Measurements from ENCODE around the gene S100P. TPM values are rescaled to one million over a fixed set of nuclear protein-coding genes. Genes with fewer than 3 reads are reported as not detected.

S100P gene
- total RNA-seq: not detected in 2 replicates

DNA sequence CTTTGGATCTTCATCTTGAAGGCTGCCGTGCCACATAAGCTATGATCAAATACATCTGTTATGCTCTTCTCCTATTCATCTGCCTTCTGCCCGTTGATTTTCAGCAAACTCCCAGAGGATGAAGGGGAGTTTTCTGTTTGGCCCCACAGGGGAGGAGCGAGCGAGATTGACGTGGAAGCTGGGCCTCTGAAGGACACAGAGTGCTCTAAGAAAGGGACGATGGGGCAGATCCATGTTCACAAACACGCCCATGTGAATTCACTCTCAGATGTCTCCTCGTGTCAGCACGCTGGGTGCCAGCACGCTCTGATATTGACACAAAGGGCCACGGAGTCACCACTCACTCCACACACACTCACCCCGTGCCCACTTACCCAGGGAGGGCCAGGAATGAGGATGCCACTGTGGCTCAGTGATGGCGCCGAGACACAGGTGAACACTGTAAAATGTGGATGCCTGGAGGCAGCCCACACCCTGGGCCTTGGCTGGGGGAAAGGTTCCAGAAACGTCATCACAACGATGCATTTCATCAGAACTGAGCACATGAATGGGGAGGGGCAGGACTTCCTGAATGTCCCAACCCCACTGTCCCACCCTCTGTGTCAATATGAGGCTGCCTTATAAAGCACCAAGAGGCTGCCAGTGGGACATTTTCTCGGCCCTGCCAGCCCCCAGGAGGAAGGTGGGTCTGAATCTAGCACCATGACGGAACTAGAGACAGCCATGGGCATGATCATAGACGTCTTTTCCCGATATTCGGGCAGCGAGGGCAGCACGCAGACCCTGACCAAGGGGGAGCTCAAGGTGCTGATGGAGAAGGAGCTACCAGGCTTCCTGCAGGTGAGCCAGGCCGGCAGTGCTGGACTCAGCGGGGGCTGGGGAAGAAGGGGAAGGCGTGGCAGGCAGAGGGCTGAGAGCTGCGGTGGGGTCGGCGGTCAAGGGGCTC is at the start of gene S100P:
TSS of gene S100P (plus strand) at position 648 of the 946 bp plus-strand sequence. CDS start at position 703, 55 bp downstream.

DNA sequence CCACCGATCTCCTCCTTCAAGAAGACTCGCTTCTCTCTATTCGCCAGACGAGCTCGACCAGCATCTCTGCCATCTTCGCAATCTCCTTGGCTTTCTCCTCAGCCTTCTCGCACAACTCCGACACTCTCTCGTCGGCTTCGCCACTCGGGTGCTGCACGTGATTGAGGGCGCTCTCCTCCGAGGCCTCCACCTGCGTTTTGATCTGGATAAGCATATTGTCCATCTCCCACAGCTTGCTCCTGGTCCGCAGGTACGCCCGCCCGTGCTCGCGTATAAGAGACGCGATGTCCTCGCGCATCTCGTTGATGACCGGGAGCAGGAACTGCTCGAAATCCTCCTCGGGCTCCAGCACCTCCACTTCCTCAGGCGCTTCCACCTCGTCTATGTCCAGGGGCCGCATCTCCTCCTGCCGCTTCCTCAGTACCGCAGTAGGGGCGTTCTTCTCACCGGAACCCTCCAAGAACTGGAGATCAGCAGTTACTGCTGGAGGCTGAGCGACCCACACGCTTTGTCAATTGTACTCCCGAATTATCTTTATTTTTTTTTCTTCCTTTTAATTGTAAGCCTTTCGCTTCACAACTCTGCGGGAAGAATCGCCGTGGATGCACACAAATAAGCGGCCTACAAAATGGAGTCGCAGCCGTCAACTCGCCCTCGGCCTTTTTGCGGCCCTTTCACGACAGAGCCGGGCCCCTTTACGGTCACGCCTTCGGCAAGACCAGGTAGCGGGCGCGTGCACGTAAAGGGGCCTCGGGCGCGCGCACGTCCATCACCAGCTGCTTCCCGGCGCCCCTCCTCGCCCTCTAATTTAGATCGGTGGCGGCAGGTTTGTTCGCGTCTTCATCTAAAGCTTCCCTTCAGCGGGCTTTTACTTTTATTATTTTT is 15.8 kb downstream of the S100P start, which contains the start of gene MRFAP1L1:
TSS of gene MRFAP1L1 (minus strand) at position 636 of the 885 bp plus-strand sequence. CDS start at position 400, 236 bp downstream.

DNA sequence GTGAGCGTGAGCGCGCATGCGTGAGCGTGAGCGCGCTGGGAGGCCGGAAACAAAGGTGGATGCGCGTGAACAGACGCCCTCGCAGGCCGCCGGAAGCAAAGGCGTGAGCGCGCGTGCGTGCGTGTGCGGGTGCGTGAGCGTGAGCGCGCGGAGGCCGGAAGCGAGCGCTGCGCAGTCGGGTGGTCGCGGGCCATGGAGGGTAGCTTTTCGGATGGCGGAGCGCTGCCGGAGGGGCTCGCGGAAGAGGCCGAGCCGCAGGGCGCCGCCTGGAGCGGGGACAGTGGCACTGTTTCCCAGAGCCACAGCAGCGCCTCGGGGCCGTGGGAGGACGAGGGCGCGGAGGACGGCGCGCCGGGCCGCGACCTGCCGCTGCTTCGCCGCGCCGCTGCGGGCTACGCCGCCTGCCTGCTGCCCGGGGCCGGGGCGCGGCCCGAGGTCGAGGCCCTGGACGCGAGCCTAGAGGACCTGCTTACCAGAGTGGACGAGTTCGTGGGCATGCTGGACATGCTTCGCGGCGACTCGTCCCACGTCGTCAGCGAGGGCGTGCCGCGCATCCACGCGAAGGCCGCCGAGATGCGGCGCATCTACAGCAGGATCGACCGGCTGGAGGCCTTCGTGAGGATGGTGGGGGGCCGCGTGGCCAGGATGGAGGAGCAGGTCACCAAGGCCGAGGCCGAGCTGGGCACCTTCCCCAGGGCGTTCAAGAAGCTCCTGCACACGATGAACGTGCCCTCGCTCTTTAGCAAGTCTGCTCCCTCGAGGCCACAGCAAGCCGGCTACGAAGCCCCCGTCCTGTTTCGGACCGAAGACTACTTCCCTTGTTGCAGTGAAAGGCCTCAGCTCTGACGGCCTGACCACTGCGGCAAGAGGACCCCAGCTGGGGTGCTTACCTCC is 22.6 kb downstream of the S100P start, which contains the start of gene BLOC1S4:
TSS of gene BLOC1S4 (plus strand) at position 157 of the 894 bp plus-strand sequence. CDS start at position 193, 36 bp downstream.

Other genes starting within 250 kb of the S100P start
- 1.3 and 1.4 TPM in 2 replicates for gene PPP2R2C, start 221.3 kb upstream of the S100P start, total RNA-seq
- gene MAN2B2, start 118.7 kb upstream of the S100P start, total RNA-seq: 11.2 and 27.0 TPM in 2 replicates
- gene MRFAP1, start 53.2 kb upstream of the S100P start, total RNA-seq: 108 and 116 TPM in 2 replicates
- gene MRFAP1L1, start 16.0 kb downstream of the S100P start, total RNA-seq: 59.2 and 70.8 TPM in 2 replicates
- 19.3 and 21.0 TPM in 2 replicates for gene BLOC1S4, start 22.3 kb downstream of the S100P start, total RNA-seq
- gene KIAA0232, start 88.8 kb downstream of the S100P start, total RNA-seq: 29.5 and 30.5 TPM in 2 replicates
- 45.3 and 57.4 TPM in 2 replicates for gene TBC1D14, start 215.9 kb downstream of the S100P start, total RNA-seq